Measurements from ENCODE around the gene BANF2. TPM values are rescaled to one million over a fixed set of nuclear protein-coding genes. Genes with fewer than 3 reads are reported as not detected.

The BANF2 gene
- total and polyA plus RNA-seq, 2 of the 4 experiments (the other 2 are of a cell fraction) = not detected

DNA sequence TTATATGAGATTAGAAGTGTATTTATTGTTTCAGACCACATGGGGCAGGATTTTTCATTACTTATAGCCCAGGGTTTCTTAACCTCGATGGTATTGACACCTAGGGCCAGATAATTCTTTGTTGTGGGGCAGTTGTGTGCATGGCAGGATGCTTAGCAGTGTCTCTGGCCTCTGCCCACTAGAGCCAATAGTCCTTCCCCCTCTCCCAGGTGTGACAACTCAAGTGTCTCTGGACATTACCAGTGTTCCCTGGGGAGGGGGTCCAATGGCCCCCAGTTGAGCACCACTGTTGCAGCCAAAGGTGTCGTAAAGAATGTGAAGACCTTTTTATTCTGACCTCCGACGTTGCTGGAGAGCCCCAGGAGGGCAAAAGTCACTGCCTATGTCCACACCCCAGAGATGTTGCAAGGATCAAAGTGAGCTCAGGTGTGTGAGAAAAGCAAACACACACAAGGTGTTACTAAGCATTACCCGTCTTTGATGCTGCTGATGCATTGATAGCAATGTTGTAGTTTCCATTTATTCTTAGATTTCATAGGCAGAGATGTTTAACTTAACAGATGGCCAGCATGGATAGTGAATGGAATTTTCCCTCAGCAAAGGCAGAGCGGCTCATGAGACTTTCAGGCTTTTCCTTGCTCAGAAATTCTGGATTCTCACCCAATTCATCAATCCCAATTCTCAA lies 22.2 kb downstream of the BANF2 start:
- Histone ChIP-seq H2AFZ (replicated peaks; ENCODE audit: low read length, poor library complexity) (no peak overlapping the region), H3K56ac (ENCODE audit: extremely low read depth, insufficient read depth, low read length) (no peak overlapping the region), H2BK5ac (ENCODE audit: low read depth, low read length, poor library complexity, severe bottlenecking) (no peak overlapping the region), H3K36me3 (ENCODE audit: control insufficient read depth, insufficient read depth, low read length) (no peaks in the 10 kb centered on the region), H3K23ac (ENCODE audit: low read depth, low read length) (no peak overlapping the region), H2AK9ac (replicated peaks; ENCODE audit: low read depth, low read length, poor library complexity) (no peak overlapping the region), H3K9ac (ENCODE audit: low read depth, low read length) (no peak overlapping the region), H3K27ac (ENCODE audit: insufficient read depth, low read length) (no peak overlapping the region), H2BK20ac (ENCODE audit: low read depth, low read length) (no peak overlapping the region), H4K8ac (ENCODE audit: low read depth in 2 of 2, low read length in 2 of 2) (no peak overlapping the region), H3K4me3 (ENCODE audit: insufficient read depth, low read depth, low read length) (no peak overlapping the region), H4K20me1 (ENCODE audit: insufficient read depth, low read length) (no peaks in the 10 kb centered on the region), H4K5ac (ENCODE audit: low read depth, low read length) (no peak overlapping the region), H3K27me3 (ENCODE audit: control insufficient read depth, insufficient read depth, low read length) (peaks cover 17% of the 10 kb centered on the region), H3K79me1 (ENCODE audit: low read depth in 1 of 2, low read length in 2 of 2) (no peaks in the 10 kb centered on the region), H3K9me1 (ENCODE audit: insufficient read depth, low read length) (no peaks in the 10 kb centered on the region; the same call in 1 of the 2 replicates), H3K14ac (replicated peaks; ENCODE audit: low read depth, low read length) (no peak overlapping the region), H2BK120ac (ENCODE audit: low read depth, low read length) (no peak overlapping the region), H3K9me3 (ENCODE audit: control insufficient read depth, insufficient read depth, low read length) (no peaks in the 10 kb centered on the region), H3K18ac (ENCODE audit: low read depth, low read length) (no peak overlapping the region), H4K91ac (ENCODE audit: insufficient read depth, low read depth, low read length) (no peak overlapping the region), H3K4me2 (ENCODE audit: low read depth, low read length) (no peak overlapping the region), H2AK5ac (ENCODE audit: low read depth, low read length) (no peak overlapping the region), H3K4me1 (ENCODE audit: control insufficient read depth, insufficient read depth, low read length) (0 out of 2 replicates have a peak, but pooled peaks cover under 1% of the 10 kb centered on the region), H3K4ac (ENCODE audit: low read depth, low read length) (no peak overlapping the region), H2BK15ac (ENCODE audit: low read depth, low read length) (no peak overlapping the region)
- WGBS, 2 experiments (ENCODE audit: extremely low coverage in 2 of 2, insufficient read length in 1 of 2) = no CpG with 5 or more reads among the region's 6 CpGs
- ATAC-seq (ENCODE audit: low read depth) (no peak), DNase-seq (no peak)
- dilution Hi-C loops (cut with HindIII; ENCODE audit: low sequenced_read_pairs, unreplicated experiment) = no loop called here
- no peak for TF ChIP-seq POLR2A (IDR thresholded peaks at IDR 0.05; ENCODE audit: low read depth, low read length)
- TF ChIP-seq, protein P1, sequence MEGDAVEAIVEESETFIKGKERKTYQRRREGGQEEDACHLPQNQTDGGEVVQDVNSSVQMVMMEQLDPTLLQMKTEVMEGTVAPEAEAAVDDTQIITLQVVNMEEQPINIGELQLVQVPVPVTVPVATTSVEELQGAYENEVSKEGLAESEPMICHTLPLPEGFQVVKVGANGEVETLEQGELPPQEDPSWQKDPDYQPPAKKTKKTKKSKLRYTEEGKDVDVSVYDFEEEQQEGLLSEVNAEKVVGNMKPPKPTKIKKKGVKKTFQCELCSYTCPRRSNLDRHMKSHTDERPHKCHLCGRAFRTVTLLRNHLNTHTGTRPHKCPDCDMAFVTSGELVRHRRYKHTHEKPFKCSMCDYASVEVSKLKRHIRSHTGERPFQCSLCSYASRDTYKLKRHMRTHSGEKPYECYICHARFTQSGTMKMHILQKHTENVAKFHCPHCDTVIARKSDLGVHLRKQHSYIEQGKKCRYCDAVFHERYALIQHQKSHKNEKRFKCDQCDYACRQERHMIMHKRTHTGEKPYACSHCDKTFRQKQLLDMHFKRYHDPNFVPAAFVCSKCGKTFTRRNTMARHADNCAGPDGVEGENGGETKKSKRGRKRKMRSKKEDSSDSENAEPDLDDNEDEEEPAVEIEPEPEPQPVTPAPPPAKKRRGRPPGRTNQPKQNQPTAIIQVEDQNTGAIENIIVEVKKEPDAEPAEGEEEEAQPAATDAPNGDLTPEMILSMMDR (conservative IDR thresholded peaks at IDR 0.05; ENCODE audit: low read depth, low read length) = 0 out of 2 replicates have a peak, but pooled peaks have one; percentile 15
- intact Hi-C loops (cut with micrococcal nuclease) = no loop called here
- no TSS peak for BruUV-seq (replicated peaks)
- ChIA-PET POLR2A (ENCODE audit: unreplicated experiment) (no interaction called here), CTCF (interaction anchor here (1.0 kb wide), 1 partner anchor 30 kb away, joined by 3 read pairs; no protein-coding TSS in a partner anchor)
- in situ Hi-C loops (cut with MboI; ENCODE audit: low sequenced_read_pairs) = no loop called here

Data from IMR-90 (cell line).